GM18498 (cell line): ENCODE measurements around the gene KSR2.
A peak's percentile ranks its signal among the peaks of the same experiment; 100 is the strongest.
"Not testable (repeated sequence)": the region's sequence is repeated elsewhere in the genome, so short reads cannot be mapped to it uniquely, and the experiment has no call there.

Source experiments
- ATAC-seq: cut with Tn5 transposase; IDR thresholded peaks from one replicate; pipeline ENCODE4 v1.9.1; 2021; ENCODE audit warnings: mild to moderate bottlenecking, moderate library complexity; ENCODE audit not compliant: unreplicated experiment

The KSR2 gene

DNA sequence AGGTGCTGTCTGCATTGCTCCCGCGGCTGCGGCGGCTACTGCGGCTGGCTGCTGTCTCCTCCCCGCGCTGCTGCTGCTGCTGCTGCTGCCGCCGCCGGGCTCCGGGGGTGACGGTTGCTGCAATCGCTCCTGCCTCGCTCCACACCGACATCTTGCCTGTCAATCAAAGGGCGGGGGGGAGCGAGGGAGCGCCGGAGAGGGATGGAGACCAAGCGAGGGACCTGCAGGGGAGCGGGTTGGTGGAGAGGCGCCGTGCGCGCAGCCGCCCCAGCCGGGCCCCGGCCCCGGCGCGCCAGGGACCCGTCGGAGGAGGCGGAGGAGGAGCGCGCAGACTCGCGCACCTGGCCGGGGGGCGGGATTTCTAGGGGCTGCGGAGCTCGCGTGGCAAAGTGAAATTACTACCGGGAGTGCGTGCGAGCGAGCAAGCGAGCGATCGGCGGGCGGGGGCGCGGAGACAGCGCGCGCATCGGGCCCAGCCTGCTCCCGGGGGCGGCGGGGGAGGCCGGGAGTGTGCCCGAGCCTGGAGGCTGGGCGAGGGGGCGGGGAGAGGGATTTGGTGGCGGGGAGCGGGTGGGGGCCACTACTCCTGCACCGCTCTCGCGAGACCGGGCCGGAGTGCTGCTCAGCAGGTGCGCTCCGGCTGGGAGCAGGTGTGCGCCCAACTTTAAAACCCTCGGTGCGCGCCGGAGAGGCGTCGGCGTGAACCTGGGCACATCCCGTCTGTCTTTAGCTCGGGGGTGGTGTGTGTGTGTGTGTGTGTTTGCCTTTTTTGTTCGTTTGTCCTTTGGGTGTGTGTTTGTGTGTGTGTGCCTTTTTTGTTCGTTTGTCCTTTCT, at the start of gene KSR2:
KSR2 (minus strand) TSS at position 165 of the 834 bp plus-strand sequence. CDS start 735 bp downstream, outside the sequence.
- peak; percentile 84 for ATAC-seq

DNA sequence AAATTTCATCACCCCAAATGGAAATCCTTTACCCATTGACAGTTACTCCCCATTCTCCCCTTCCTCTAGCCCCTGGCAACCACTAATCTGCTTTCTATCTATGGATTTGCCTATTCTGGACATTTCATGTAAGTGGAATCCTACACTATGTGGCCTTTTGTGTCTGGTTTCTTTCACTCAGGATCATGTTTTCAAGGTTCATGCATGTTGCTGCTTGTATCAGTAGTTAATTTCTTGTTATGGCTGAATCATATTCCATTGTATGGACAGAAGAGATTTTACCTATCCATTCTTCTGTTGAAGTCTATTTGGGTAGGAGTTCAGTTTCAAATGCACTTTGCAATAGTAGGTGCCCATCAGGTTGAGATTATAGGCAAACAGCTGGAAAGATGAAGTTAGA, 49.1 kb upstream of the KSR2 start:
- ATAC-seq = no peak

GRCh38 chr12:118016424-118017264, 47.9 kb upstream of the KSR2 start, which contains the start of gene RFC5:
TSS of gene RFC5 (plus strand) at chr12:118016703. CDS start at chr12:118016828, 125 bp downstream.
- peak; percentile 99 for ATAC-seq

DNA sequence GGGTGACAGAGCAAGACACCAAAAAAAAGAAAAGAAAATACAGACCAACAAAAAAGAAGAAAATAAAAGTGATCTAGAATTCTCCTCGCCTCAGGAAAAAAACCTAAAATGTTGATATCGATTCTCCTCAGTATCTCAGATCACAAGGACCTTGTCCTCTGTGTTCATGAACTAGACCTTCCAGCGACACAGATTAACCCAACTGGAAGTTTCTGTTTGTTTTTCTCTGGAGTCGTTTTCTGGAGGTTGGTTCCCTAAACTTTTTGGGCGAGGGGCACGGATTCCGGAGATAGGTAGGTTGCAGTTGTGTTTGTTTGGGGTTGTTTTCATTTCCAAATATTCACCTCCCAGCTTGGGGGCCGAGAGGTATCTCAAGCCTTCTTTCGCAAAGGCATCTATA, 47.2 kb upstream of the KSR2 start:
- ATAC-seq = no peak

DNA sequence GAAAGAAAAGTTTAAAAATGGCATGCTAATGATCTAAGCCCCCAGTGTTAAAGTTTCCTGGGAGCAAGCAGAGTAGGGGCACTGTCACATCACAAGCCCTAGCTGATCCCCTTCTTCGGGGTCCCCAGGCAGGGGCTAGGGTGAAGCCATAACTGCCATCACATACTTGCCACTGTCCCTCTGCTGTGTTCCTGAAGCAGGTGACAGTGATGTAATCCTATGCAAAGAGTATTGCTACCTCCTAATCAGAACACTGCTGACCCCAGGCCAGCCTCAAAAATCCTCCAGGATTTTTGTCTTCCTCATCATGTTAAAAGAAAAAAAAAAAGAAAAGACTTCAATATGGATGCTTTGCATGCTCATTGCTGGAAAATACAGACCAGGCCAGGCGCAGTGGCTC, 46.5 kb upstream of the KSR2 start:
- ATAC-seq = no peak

GRCh38 chr12:118013283-118013682, 44.5 kb upstream of the KSR2 start:
- ATAC-seq = no peak

GRCh38 chr12:118011961-118012360, 43.2 kb upstream of the KSR2 start:
- ATAC-seq = no peak

GRCh38 chr12:118011377-118011776, 42.6 kb upstream of the KSR2 start:
- no peak for ATAC-seq

DNA sequence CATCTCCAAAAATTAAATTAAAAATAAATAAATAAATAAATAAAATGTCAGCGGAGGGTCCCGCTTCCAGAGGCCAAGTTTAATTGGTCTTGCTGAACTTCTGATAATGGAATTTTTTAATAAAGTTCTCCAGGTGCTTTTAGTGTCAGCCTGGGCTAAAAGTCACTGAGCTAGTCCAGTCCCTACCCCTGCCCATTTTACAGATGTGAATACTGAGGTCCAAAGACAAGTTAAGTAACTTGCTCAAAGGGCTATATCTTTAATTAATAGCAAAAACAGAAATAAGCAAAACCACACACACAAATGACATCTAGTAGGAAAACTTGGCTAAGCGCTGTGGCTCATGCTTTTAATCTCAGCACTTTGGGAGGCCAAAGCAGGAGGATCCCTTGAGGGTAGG, 42.1 kb upstream of the KSR2 start:
- ATAC-seq = no peak

DNA sequence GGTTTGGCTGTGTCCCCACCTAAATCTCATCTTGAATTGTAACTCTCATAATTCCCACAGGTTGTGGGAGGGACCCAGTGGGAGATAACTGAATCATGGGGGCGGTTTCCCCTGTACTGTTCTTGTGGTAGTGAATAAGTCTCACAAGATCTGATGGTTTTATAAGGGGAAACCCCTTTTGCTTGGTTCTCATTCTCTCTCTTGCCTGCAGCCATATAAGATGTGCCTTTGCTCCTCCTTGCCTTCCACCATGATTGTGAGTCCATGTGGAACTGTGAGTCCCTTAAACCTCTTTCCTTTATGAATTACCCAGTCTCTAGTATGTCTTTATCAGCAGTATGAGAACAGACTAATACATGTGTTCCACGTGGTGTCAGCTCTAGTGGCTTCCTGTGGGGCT, 31.0 kb upstream of the KSR2 start:
- ATAC-seq = not testable (repeated sequence)

GRCh38 chr12:117998719-117999118, 29.9 kb upstream of the KSR2 start:
- no peak for ATAC-seq

DNA sequence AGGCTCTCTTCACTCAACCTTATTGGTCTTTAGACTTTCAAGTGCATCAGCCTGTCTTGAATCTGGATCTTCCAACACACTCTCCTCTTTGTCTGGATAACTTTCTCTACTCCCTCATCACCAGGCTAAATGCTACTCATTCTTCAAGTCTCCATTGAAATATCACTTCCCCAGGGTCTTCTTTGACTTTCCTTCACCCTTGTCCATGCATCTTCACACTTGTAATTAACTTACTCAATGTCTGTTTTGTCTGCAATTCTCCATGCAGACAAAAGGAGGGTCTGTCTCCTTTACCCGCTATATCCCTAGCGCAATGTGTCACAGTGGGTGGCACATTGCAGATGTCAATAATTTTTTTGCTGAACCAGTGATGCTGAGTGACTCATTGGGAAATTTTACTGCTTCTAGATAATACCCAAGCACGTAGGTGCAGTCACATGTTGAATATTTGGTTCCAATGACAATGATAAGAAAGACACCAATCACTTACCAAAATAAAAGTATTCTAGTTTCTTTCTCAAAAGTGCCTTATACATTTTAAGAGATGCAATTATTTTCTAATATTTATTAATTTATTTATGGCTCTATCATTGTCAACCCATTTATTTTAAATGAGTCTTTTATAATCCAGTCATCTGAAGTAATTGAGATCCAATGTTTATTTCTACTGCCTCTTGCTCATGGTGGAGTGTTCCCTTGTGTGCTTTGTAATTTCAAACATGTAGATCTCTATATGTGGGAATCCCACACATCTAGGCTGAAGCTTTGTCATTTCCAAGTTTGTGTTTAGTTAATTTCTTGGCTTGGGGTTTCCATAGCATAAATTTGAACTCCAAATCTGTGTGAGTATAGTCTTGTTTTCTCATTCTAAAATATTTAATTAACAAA, 26.0 kb upstream of the KSR2 start:
- ATAC-seq = no peak

GRCh38 chr12:117986705-117987469, 18.1 kb upstream of the KSR2 start:
- ATAC-seq = no peak

DNA sequence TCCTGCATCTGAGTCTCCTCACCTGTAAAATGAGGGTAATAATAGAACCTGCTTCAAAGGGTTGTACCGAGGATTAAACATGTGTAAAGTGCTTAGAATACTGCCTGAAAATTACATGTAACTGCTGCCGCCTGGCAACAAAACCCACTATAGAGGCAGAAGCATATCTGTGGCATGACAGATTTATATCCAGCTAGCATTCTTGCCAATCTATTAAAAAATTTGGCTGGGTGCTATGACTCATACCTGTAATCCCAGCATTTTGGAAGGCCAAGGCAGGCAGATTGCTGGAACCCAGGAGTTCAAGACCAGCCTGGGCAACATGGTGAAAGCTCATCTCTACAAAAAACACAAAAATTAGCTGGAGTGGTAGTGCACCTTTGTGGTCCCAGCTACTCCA, 16.4 kb upstream of the KSR2 start:
- no peak for ATAC-seq

- no peak for ATAC-seq
Observed at GRCh38 chr12:117981267-117981666, 12.5 kb upstream of the KSR2 start.

DNA sequence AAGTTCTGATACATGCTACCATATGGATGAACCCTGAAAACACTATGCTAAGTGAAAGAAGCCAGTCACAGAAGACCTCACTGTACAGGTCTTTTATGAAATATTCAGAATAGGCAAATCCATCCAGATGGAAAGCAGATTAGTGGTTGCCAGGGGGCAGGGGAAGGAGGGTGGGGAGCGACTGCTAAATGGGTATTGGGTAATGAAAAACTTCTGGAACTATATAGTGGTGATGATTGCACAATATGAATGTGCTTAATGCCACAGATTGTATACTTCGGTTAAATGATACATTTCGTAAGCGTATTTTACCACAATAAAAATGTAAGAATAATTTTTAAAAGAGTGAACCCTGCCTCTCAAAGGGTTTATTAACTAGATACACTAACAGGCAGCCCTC, 11.8 kb upstream of the KSR2 start:
- no peak for ATAC-seq

DNA sequence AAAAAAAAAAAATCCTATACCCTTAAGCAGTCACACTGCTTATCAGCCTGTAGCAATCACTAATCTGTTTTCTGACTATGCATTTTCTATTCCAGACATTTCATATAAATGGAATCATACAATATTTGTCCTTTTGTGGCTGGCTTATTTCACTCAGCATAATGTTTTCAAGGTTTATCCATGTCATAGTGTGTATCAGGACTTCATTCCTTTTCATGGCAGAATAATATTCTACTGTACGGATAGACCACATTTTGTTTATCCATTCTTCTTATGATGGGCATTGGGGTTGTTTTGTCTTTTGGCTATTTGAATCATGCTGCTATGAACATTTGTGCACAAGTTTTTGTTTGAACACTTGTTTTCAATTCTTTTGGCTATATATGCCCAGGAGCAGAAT, 8.6 kb upstream of the KSR2 start:
- ATAC-seq = no peak

DNA sequence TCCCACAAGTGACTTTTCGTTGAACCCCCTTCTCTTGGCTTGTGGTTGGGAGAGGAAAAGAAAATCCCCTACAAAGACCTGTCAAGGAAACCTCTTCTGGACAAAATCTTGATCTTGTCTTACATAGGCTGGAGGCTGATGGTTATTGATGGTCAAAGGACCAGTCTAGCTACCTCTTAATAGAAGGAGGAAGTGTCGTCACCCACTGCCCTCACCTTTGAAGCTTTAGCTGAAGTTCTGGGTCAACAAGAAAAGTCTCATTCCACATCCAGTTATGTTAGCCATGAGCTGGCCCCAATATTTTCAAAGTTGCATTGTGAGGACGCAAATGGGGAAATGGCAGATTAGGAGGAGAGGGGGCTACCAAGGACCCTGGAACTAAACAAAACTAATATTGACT, 6.2 kb upstream of the KSR2 start:
- ATAC-seq = no peak

DNA sequence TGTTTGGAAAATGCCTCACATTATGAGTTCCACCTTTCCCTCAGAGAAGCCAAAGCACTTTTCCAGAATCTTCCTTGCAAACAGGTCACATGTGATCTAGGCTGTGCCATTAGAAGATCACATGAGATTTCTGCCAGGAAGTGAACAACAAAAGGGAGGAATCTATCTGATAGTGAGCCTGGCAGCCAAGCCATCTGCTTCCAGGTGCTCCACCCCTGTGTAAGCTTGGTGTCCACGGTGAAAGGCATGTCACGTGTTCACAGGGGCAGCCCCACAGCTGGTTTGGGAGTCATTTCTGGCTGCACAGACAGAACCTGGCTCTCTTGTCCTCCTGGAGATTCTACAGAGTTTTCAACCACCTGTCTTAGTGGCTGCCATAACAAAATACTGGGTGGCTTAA, 3.5 kb upstream of the KSR2 start:
- ATAC-seq = no peak

GRCh38 chr12:117970334-117970733, 1.5 kb upstream of the KSR2 start:
- no peak for ATAC-seq
